Activated CD4-positive, alpha-beta T cell treated with anti-CD3 and anti-CD28 coated beads for 48 hours (primary cell): ENCODE measurements around the gene FMO2.
A peak's percentile ranks its signal among the peaks of the same experiment; 100 is the strongest.
"Not testable (repeated sequence)": the region's sequence is repeated elsewhere in the genome, so short reads cannot be mapped to it uniquely, and the experiment has no call there.

Source experiments
- DNase-seq: peaks from one replicate; pipeline ENCODE4 v3.0.0-alpha.2; 2020

FMO2 gene

GRCh38 chr1:171221665-171222591, 36.8 kb downstream of the FMO2 start:
- no peak for DNase-seq

- no peak for DNase-seq
Measured at GRCh38 chr1:171222936-171223335, 37.8 kb downstream of the FMO2 start.

GRCh38 chr1:171224257-171224656, 39.2 kb downstream of the FMO2 start:
- not testable (repeated sequence) for DNase-seq

- DNase-seq: peak; percentile 15
Measured at GRCh38 chr1:171226747-171227370, 41.8 kb downstream of the FMO2 start.

GRCh38 chr1:171231326-171231725, 46.2 kb downstream of the FMO2 start:
- no peak for DNase-seq

- DNase-seq: no peak
Measured at GRCh38 chr1:171233183-171233582, 48.1 kb downstream of the FMO2 start.

GRCh38 chr1:171236231-171236630, 51.1 kb downstream of the FMO2 start:
- DNase-seq: not testable (repeated sequence)

- DNase-seq: no peak
Measured at GRCh38 chr1:171243878-171244277, 58.8 kb downstream of the FMO2 start.

- DNase-seq: peak; percentile 8
Measured at GRCh38 chr1:171245458-171246064, 60.5 kb downstream of the FMO2 start.

- DNase-seq: no peak
Measured at GRCh38 chr1:171247501-171247900, 62.4 kb downstream of the FMO2 start.

GRCh38 chr1:171248302-171248701, 63.2 kb downstream of the FMO2 start, which contains the start of gene FMO1:
FMO1 (plus strand) TSS chr1:171248494; CDS start chr1:171258088, 9,594 bp downstream.
- DNase-seq: no peak

GRCh38 chr1:171248841-171249240, 63.7 kb downstream of the FMO2 start:
- DNase-seq: no peak

- no peak for DNase-seq
Measured at GRCh38 chr1:171250263-171250662, 65.2 kb downstream of the FMO2 start.

- DNase-seq: peak; percentile 50
Measured at GRCh38 chr1:171251042-171251951, 66.2 kb downstream of the FMO2 start.

- DNase-seq: no peak
Measured at GRCh38 chr1:171251952-171252300, 66.8 kb downstream of the FMO2 start.

- DNase-seq: no peak
Measured at GRCh38 chr1:171252482-171252881, 67.4 kb downstream of the FMO2 start.

- no peak for DNase-seq
Measured at GRCh38 chr1:171254859-171255258, 69.8 kb downstream of the FMO2 start.

GRCh38 chr1:171256940-171257606, 72.0 kb downstream of the FMO2 start:
- DNase-seq: no peak

- DNase-seq: no peak
Measured at GRCh38 chr1:171257607-171258076, 72.5 kb downstream of the FMO2 start.

GRCh38 chr1:171258429-171258828, 73.3 kb downstream of the FMO2 start:
- no peak for DNase-seq

GRCh38 chr1:171258943-171259342, 73.8 kb downstream of the FMO2 start:
- DNase-seq: no peak
